Activated CD4-positive, alpha-beta T cell treated with anti-CD3 and anti-CD28 coated beads, Interleukin-2, amount 50 U/mL, for 16 hours (primary cell): ENCODE measurements around the gene CLEC1A.
A peak's percentile ranks its signal among the peaks of the same experiment; 100 is the strongest.

Source experiments
- DNase-seq: peaks from one replicate; pipeline ENCODE4 v3.0.0-alpha.2; 2020

CLEC1A gene

DNA sequence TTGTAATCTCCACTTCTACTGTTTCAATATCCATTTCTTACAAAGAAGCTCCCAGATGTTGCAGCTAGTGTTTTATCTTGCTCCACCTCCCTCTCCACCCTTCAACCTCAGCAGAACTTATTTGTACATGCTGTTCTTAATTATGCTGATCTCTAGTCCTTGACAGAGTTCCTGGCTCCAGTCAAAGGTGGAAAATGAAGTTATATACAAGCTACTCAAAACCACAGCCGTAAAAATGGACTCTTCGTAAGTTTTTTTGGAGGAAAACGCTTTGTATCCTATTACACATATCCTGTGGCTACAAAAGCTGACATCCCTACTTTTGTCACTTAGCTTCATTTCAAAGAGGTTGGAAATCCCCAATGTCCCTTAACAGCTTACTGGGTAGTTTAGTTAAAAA, 1.3 kb downstream of the CLEC1A start:
- DNase-seq, result no peak

DNA sequence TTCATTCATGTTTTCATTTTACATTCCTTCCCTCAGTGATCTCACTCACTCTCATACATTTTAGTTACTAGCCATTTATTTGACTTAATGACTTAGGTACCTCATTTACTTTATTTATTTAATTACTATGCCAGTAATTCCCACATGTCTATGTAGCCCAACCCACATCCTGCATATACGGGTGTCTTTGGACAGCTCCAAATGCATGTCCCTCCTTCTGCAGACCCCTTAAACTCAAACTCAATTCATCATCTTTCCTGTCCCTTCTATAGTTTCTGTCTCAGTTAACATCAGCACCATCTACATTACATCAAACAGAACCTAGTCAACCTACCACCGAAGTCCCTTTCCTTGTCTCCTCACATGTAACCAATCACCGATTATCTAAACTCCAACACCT, 2.8 kb downstream of the CLEC1A start:
- no peak for DNase-seq

- DNase-seq, result no peak
Measured at GRCh38 chr12:10094646-10095395, 4.0 kb downstream of the CLEC1A start.

DNA sequence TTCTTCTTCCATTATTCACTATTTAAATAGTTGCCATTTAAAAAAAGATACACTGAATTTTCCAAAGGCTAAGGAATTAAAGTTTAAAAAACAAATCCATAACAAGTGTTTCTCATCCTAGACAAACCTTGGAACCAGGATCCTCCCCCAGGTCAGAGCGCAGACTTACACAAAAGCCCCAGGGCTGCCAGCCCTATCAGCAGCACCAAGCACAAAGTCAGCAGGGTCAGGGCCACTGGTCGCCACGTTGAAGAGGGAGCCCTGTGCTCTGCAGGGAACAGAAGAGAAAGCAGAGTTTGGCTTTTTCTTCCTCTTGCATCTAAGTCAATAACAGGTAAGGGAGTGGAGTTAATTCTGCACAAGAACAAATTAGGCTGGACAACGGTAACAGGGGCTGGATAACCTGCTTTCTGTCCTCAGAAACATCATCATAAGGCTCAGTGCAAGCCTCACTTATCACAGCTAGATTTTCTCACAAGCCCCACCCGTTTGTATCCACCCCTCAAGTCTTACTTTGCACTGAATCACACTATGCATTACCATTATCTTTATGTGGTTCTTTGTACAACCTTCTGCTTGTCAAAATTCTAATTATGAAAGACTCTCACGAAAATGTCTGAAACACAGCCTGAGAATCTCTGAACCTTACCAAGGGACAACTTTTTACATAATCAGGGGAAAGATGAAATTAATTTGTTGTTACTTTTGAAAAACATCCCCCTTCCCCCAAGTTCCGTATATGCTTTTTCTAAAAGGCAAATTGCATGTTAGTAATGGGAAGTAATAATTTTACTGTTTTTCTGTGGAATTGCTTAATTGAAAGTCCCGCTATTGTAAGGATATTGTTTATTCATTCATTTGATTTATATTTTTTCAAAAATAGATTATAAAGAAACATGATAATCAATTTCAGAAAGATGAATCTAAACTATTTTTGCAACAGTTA, 9.6 kb downstream of the CLEC1A start:
- no peak for DNase-seq

- DNase-seq, result no peak
Measured at GRCh38 chr12:10088031-10088430, 10.8 kb downstream of the CLEC1A start.

DNA sequence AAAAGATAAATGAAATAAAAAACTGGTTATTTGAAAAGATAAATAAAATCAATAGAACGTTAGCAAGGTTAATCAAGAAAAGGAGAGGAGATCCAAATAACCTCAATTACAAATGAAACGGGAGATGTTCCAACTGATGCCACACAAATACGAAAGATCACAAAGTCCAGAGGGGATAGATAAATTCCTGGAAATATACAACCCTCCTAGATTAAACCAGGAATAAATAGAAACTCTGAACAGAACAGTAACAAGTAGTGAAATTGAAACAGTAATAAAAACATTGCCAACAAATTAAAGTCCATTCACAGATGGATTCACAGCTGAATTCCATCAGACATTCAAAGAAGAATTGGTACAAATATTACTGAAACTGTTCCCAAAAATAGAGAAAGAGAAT, 12.4 kb downstream of the CLEC1A start:
- DNase-seq, result no peak

- no peak for DNase-seq
Measured at GRCh38 chr12:10084733-10085132, 14.1 kb downstream of the CLEC1A start.

GRCh38 chr12:10082117-10082874, 16.5 kb downstream of the CLEC1A start:
- DNase-seq, result no peak

DNA sequence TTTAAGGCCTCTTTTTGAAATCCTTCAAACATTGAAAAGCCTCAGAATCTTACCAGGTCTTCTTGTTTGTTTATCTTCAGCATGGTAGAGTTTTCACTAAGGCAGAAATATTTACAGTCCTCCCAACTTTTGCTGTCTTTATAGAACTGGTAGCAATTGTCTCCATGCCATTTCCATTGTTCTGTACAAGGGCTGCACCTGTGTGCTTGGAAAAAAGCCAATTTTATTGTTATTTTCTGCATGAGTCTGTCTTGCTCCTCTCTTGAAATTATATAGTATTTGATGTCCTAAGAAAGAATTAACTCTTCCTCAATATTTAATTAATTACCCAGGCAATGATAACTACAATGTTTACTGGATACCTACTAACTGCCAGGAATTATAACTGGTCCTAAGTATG, 23.3 kb downstream of the CLEC1A start:
- DNase-seq, result no peak

DNA sequence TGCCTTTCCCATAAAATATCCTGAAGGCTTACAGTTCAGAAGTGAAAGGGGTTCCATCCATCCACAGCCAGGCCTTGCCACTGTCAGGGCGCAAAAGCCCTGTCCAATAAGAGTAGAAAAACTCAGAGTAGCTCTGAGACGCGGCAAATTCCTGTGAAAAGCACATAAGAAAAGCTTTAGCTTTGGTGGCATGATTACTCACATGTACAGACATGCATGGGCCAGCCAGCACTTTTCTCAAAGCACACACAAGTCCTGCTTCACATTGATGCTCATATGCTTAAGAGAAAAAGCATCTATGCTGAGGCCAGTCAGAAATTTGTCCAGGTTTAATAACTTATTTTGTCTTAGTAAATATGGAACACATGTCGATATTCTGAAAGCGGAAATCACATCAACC, 25.5 kb downstream of the CLEC1A start:
- no peak for DNase-seq

DNA sequence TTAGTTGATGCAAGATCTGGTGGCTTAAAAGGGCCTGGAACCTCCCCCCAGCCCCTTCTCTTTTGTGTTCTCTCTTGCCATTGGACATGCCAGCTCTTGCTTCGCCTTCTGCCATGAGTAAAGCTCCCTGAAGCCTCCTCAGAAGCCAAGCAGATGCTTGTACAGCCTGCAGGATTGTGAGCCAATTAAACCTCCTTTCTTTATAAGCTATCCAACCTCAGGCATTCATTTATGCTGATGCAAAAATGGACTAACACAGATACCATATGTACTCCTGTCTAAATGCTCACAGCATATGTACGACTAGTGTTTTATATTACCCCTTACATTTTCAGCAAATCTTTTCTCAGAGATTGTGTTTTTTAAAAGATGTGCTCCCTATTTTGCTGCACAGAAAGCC, 26.7 kb downstream of the CLEC1A start:
- no peak for DNase-seq

DNA sequence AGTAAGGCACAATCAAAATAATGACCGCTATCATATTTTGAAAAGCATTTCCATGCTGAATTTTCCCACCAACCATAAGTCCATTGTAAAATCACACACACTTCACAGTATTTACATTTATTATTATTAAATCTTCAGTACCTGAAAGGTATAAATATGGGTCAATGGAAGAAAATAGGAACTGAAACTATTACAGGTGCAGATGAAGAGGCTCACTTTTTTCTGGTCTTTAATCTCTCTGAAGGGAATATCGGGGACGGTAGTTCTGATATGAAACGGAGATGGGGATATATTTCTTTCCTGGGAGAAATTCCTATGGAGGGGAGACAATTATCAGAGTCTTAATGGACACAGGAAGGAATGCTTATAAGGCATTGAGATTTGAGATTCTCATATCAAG, 28.4 kb downstream of the CLEC1A start:
- no peak for DNase-seq

DNA sequence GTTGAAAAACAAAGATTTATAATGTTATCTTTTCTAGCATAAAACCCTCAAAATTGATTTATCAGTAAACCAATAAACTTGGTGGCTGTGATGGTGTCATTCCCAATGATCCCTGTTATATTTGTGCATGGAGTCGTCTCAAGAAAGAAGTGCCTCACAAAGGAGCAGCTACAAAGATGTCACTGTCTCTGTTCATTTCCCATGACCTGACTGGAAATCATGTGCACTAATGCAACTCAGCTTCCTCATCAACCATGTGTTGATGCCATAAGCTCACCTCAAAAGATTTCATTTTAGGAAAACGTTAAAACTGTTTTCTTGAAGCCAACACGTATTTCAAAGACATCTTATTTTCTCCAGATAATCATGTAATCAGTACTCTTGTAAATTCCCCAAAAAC, 28.8 kb downstream of the CLEC1A start:
- no peak for DNase-seq

GRCh38 chr12:10069099-10069498, 29.7 kb downstream of the CLEC1A start:
- DNase-seq, result no peak

- no peak for DNase-seq
Measured at GRCh38 chr12:10068644-10069043, 30.1 kb downstream of the CLEC1A start.

DNA sequence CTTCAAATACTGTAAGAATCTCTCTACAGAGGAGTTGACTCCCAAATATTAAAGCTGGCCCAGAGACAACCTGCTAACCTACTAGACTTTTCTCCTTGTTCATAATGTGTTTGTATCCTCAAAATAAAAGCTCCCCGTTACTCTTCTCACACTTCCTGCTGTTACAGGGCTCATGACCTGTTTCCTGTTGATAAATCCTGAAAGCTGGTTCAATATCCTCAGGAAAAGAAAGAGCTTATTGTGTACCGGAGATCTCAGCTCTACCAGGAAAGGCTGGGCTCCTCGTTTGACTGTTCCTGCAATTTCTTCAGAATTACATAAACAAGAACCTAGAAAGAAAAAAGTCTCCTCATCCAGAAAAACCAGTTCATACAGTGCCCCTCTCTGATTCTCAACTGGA, 30.8 kb downstream of the CLEC1A start:
- no peak for DNase-seq

- no peak for DNase-seq
Measured at GRCh38 chr12:10067264-10067663, 31.5 kb downstream of the CLEC1A start.

GRCh38 chr12:10065241-10065640, 33.5 kb downstream of the CLEC1A start:
- peak; percentile 18 for DNase-seq

DNA sequence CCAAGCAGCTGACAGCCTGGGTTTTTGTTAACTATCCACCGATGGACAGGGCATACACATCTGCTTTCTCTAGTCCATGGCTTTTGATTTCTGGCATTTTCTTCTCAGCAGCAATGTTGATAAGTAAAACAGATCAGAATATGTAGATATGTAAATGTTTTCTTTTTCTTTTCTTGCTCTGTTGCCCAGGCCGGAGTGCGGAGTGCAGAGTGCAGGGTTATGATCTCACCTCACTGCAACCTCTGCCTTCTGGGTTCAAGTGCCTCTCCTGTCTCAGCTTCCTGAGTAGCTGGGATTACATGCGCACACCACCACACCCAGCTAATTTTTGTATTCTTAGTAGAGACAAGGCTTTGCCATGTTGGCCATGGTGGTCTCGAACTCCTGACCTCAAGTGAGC, 40.4 kb downstream of the CLEC1A start:
- DNase-seq, result no peak

GRCh38 chr12:10052193-10052913, 46.4 kb downstream of the CLEC1A start:
- DNase-seq, result peak; percentile 14

DNA sequence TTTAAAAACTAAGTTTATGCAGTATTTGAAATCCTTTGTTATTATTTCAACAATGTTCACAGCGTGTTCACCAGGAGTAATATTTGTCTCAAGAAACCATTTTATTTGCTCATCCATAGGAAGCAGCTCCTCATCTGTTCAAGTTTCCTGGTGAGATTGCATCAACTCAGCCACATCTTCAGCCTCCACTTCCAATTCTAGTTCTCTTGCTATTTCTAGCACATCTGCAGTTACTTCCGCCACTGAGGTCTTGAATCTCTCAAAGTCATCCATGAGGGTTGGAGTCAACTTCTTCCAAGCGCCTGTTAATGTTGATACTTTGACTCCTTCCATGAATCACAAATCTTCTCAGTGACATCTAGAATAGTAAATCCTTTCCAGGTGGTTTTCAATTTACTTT, 50.3 kb downstream of the CLEC1A start:
- DNase-seq, result no peak

DNA sequence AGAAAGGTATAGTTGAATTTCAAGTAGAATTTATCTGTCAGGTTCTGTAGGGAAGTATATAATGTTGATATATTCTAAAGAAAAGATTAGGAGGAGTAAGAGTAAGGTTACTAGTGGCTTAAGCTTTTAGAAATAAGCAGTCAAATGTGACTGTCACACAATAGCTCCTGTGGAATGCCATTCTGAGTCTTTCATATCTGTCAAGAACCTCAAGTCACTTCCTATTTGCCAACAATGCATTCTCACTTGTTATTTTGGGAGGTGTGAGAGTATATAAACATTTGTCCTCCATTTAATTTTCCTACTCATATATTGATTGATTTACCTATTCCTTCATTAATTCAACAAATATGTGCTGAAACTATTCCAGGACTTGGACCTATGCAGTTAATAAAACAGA, 56.6 kb downstream of the CLEC1A start:
- DNase-seq, result no peak
